IgD-negative memory B cell (primary cell): ENCODE results near the gene RIT2. TPM values are rescaled to one million over a fixed set of nuclear protein-coding genes. Genes with fewer than 3 reads are reported as not detected.

Experiments used
- H3K27ac Mint-ChIP-seq, 3 donors: one replicate each; pipeline ENCODE4 v1.8.0; 2020 to 2022; ENCODE audit warnings: mild to moderate bottlenecking in 3 of 3, mixed read lengths in 3 of 3, moderate library complexity in 1 of 3
- H3K27me3 Mint-ChIP-seq: one replicate; pipeline ENCODE4 v1.8.0; 2021; ENCODE audit warnings: mixed read lengths
- H3K36me3 Mint-ChIP-seq: one replicate; pipeline ENCODE4 v1.8.0; 2020; ENCODE audit warnings: mild to moderate bottlenecking, mixed read lengths
- H3K4me1 Mint-ChIP-seq, 3 donors: one replicate each; pipeline ENCODE4 v1.8.0; 2020 to 2022; ENCODE audit warnings: mixed read lengths in 3 of 3, mild to moderate bottlenecking in 1 of 3
- H3K4me3 Mint-ChIP-seq, 4 donors: one replicate each; pipeline ENCODE4 v1.8.0; 2020 to 2022; ENCODE audit warnings: mild to moderate bottlenecking in 4 of 4, mixed read lengths in 4 of 4, moderate library complexity in 3 of 4
- H3K9me3 Mint-ChIP-seq, 3 donors: one replicate each; pipeline ENCODE4 v1.8.0; 2020 to 2021; ENCODE audit warnings: mixed read lengths in 3 of 3, mild to moderate bottlenecking in 1 of 3
- polyA plus RNA-seq: library from polyadenylated mRNA; unstranded; fragments of 300-500 nt; fragmentation: Illumina TruSeq; gene quantifications from one replicate; pipeline ENCODE4 v1.2.3, GENCODE V29; 2021

RIT2 gene
- polyA plus RNA-seq, 1 donor from 2014 or later, result not detected

DNA sequence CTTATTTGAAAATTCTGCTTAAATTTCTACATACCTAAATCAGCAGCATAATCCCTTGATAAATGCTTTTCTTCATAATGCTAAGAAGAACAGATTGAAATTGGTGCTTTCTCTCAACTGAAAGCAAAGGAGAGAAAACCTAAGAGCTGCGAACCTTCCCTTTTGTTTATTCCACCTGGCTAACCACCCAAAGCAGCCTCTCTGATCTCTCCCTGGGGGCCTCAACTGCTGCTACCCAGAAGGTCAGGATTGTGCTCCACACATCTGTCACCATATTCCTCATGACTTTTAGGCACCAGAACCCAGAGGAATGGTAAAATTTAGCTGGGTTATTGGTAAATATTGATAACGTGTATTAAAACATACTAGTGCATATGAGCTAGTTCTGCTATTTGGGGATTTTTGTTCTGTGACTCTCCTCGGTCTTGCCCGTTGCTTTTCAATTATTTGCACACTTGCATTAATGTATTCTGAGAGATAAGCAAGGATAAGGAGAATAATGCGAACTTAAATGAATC, 334.1 kb downstream of the RIT2 start:
- H3K27ac Mint-ChIP-seq, result no peak overlapping the region
- H3K27me3 Mint-ChIP-seq, result no peaks in the 10 kb centered on the region
- no peaks in the 10 kb centered on the region for H3K36me3 Mint-ChIP-seq
- no peaks in the 10 kb centered on the region for H3K4me1 Mint-ChIP-seq
- H3K9me3 Mint-ChIP-seq, result peaks cover 0 to 6% (median 4%) of the 10 kb centered on the region in 3 donors
- H3K4me3 Mint-ChIP-seq, result no peak overlapping the region

DNA sequence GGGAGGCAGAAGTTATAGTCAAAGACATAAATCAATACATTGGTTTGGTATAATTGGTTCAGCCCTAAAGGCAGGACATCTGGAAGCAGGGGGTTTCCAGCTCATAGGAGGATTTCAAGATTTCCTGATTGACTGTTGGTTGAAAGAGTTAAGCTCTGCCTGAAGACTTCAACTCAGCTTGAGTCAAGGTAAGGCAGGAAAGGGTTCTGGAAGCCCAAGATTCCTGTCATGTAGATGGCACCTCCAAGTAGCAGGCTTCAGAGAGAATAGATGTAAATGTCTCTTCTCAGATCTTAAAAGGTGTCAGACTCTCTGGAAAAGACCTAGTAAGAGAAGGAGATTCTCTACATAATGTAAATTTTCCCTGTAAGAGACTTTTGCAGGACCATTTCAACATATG, 335.3 kb downstream of the RIT2 start:
- Mint-ChIP-seq H3K27me3 (no peaks in the 10 kb centered on the region), H3K36me3 (no peaks in the 10 kb centered on the region), H3K9me3 (peaks cover 4% of the 10 kb centered on the region in 3 donors), H3K27ac (no peak overlapping the region), H3K4me3 (no peak overlapping the region), H3K4me1 (no peaks in the 10 kb centered on the region)

DNA sequence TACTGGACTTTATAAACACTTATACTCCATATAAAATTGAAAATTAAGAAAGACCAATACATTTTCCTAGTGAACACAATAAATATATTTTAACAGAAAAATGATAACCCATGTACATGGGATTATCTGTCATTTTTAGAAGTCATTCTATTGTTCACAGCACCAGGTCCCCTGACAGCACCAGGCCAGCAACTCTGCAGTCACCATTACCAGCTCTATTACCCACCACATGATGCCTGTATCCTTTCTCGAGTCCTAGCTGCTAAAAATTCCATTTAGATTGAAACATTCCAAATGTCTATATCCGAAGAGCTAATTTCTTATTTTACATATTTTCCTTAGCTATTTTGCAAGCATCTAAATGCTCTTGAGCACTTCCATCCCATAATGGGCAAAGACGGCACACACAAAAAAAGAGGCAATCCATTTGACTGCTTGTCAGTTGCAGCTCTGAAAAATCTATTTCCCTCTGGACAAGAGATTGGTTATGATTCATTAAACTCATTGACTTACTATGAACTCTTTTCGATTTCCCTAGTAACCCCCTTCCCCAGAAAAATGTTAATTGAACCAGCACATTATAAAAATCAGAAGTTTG, 336.9 kb downstream of the RIT2 start:
- Mint-ChIP-seq H3K4me1 (no peaks in the 10 kb centered on the region), H3K27ac (no peak overlapping the region), H3K36me3 (no peaks in the 10 kb centered on the region), H3K9me3 (peaks cover 2 to 4% (median 4%) of the 10 kb centered on the region in 3 donors), H3K27me3 (no peaks in the 10 kb centered on the region), H3K4me3 (no peak overlapping the region)

DNA sequence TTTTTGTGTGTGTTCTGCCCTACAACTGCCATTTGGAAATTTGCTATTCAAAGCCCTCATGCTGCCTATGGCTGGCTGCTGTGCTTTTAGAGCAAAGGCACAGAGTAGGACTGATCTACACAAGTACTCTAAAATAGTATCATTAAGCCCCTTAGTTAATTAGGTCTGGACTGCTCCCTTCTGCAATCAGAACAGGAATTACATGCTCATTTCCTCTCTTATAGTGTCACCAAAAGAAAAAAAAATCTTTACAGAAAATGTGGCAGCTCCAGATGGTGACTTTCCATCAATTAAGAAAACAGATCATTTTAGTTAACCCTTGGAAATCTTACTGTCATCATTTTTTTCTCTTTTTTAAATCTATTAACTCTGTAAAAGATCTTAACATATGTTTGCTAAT, 337.5 kb downstream of the RIT2 start:
- Mint-ChIP-seq H3K27me3 (no peaks in the 10 kb centered on the region), H3K4me3 (no peak overlapping the region), H3K4me1 (no peaks in the 10 kb centered on the region), H3K36me3 (no peaks in the 10 kb centered on the region), H3K9me3 (peaks cover 1 to 4% (median 3%) of the 10 kb centered on the region in 3 donors), H3K27ac (no peak overlapping the region)

DNA sequence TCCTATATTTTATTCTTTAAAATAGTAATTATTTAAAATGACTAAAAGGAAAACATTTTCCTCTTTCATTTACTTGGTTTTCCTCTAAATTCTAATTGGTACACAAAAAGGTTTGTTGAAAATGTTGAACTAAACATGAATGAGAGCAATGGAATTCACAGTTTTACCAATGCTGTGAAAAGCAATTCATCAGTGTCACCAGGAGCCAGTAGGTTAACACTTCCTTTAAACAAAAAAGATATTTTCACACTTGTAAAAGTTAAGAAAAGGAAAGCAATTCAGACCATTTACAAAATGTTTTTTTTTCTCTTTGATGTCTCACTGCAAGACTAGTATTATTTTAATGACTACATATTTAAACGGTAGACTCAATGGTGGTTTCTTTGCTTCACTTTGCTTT, 341.6 kb downstream of the RIT2 start:
- H3K36me3 Mint-ChIP-seq, result no peaks in the 10 kb centered on the region
- no peaks in the 10 kb centered on the region for H3K4me1 Mint-ChIP-seq
- H3K9me3 Mint-ChIP-seq, result peaks cover 0 to 9% (median 0%) of the 10 kb centered on the region in 3 donors
- no peaks in the 10 kb centered on the region for H3K27me3 Mint-ChIP-seq
- no peak overlapping the region for H3K4me3 Mint-ChIP-seq
- H3K27ac Mint-ChIP-seq, result no peak overlapping the region

DNA sequence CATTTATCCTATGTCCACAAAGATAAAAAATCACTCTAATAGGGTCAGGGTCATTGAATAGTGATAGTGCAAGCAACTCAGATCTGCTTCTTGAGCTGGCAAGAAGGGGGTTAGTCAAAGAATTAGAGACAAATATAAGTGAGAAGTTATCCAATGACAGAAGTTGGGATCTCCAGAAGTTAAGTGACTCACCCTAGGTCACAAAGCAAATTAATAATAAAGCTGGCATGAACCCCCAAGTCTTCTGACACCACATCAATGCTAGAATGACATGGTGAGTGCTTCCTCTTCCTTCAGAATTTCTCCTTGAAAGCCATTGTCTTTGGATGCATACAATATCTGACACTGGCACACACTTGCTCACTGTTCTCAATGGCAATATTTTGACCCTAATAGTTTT, 343.5 kb downstream of the RIT2 start:
- H3K27me3 Mint-ChIP-seq, result no peaks in the 10 kb centered on the region
- no peaks in the 10 kb centered on the region for H3K36me3 Mint-ChIP-seq
- H3K4me1 Mint-ChIP-seq, result no peaks in the 10 kb centered on the region
- H3K27ac Mint-ChIP-seq, result no peak overlapping the region
- H3K4me3 Mint-ChIP-seq, result no peak overlapping the region
- peaks cover 0 to 9% (median 0%) of the 10 kb centered on the region in 3 donors for H3K9me3 Mint-ChIP-seq

DNA sequence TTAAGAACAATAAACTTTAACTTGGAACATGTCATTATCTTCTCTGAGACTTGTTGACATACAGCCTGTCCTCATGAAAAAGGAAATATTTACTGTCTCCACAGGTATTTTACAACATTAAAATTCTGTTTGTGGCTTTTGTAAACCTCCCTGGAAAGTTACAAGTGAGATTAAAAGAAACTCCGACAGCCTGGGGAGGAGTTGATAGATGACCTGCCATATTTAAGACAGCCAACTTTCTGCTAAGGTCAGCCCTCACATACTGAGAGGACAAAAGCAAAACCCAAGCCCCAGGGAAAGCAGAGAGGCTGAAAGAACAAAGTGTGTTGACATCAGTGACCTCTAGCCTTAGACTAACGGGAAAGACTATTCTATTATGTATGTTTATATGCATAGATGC, 350.2 kb downstream of the RIT2 start:
- H3K27me3 Mint-ChIP-seq, result no peaks in the 10 kb centered on the region
- H3K36me3 Mint-ChIP-seq, result peaks cover 1% of the 10 kb centered on the region
- peaks cover 0 to 1% (median 0%) of the 10 kb centered on the region in 3 donors for H3K4me1 Mint-ChIP-seq
- no peak overlapping the region for H3K4me3 Mint-ChIP-seq
- no peak overlapping the region for H3K27ac Mint-ChIP-seq
- H3K9me3 Mint-ChIP-seq, result peaks cover 0 to 11% (median 6%) of the 10 kb centered on the region in 3 donors

DNA sequence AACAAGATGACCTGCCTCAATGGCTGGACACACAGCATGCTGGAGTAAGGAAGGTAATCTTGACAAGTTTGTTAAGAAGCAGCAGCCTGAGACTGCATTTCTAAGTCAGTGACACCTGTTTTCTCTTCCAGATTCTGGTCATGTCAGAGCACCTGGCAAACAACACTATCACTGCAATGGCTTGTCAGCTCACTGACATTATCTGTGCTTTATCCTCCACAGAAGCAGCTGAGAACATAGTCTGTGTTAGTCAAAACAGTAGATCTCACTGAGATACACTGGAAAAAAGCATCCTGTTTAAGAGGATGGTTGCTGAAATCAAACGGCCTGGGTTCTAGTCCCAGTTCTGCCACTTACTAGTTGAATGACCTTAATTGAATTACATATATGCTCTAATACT, 355.2 kb downstream of the RIT2 start:
- Mint-ChIP-seq H3K9me3 (peaks cover 0 to 7% (median 3%) of the 10 kb centered on the region in 3 donors), H3K27ac (no peak overlapping the region)

DNA sequence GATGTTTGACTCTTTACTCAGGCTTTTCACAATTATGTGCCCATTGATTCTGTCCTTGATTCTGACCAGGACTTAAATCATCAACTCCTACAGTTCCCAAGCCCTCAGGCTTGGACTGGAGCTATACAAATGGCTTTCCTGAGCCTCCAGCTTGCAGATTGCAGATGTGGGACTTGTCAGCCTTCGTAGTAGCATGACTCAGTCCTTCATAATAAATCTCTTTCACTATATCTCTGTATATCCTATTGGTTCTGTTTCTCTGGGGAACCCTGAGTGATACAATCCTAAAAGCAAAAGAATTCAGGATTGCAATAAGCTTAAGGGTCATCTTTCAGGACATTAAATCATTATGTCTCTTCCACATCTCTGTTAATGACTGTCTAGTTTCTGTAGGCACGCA, 356.6 kb downstream of the RIT2 start:
- peaks cover 0 to 1% (median 0%) of the 10 kb centered on the region in 3 donors for H3K4me1 Mint-ChIP-seq
- H3K36me3 Mint-ChIP-seq, result no peaks in the 10 kb centered on the region
- H3K27ac Mint-ChIP-seq, result no peak overlapping the region
- H3K27me3 Mint-ChIP-seq, result no peaks in the 10 kb centered on the region
- H3K4me3 Mint-ChIP-seq, result no peak overlapping the region
- H3K9me3 Mint-ChIP-seq, result peaks cover 2 to 9% (median 4%) of the 10 kb centered on the region in 3 donors

More for the DNA sequence above, 355.2 kb downstream of the RIT2 start:
- Mint-ChIP-seq H3K27me3 (no peaks in the 10 kb centered on the region), H3K4me3 (no peak overlapping the region), H3K36me3 (no peaks in the 10 kb centered on the region), H3K4me1 (peaks cover 0 to 1% (median 0%) of the 10 kb centered on the region in 3 donors)

DNA sequence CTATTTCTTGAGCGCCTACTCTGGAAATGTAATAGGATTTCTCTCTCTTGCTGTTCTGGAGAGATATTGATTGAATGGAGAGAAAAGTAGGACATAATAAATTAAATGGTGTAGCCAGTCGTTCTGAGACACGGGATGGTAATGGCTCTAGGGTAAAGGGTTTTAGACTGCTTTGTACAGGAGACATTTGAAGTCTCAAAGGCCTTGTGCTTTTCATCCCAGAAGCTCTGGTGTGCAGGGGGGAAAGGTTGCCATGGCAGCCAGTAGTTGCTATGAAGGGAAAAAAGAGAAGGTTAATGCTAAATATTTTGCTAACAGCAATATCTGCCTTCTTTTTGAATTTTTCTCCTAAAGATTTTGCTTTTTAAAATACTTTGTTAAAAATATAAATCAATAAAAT, 359.3 kb downstream of the RIT2 start:
- no peaks in the 10 kb centered on the region for H3K36me3 Mint-ChIP-seq
- H3K9me3 Mint-ChIP-seq, result peaks cover 2 to 9% (median 4%) of the 10 kb centered on the region in 3 donors
- H3K4me1 Mint-ChIP-seq, result peaks cover 0 to 1% (median 0%) of the 10 kb centered on the region in 3 donors
- no peak overlapping the region for H3K4me3 Mint-ChIP-seq
- no peaks in the 10 kb centered on the region for H3K27me3 Mint-ChIP-seq
- no peak overlapping the region for H3K27ac Mint-ChIP-seq

DNA sequence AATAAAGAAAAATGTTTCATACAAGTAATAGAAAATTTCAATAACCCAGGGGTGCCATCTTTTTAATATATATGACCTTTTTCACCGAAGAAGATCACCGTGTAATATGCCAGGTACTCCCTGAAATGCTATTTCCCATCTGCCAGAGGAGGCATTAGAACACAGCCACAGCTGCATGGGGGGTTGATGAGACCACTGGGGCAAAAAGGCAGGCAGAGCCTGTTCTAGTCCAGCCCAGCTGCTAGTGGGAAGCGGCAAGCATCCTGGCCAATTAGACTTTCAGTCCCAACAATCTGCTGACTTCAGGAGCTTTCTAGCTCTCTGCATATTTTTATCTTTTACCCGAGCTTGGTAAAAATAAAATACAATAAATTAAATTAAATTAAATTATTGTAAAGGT, 362.6 kb downstream of the RIT2 start:
- no peak overlapping the region for H3K4me3 Mint-ChIP-seq
- no peaks in the 10 kb centered on the region for H3K27me3 Mint-ChIP-seq
- H3K4me1 Mint-ChIP-seq, result no peaks in the 10 kb centered on the region
- H3K36me3 Mint-ChIP-seq, result peaks cover 2% of the 10 kb centered on the region
- peaks cover 2 to 14% (median 6%) of the 10 kb centered on the region in 3 donors for H3K9me3 Mint-ChIP-seq
- H3K27ac Mint-ChIP-seq, result no peak overlapping the region

DNA sequence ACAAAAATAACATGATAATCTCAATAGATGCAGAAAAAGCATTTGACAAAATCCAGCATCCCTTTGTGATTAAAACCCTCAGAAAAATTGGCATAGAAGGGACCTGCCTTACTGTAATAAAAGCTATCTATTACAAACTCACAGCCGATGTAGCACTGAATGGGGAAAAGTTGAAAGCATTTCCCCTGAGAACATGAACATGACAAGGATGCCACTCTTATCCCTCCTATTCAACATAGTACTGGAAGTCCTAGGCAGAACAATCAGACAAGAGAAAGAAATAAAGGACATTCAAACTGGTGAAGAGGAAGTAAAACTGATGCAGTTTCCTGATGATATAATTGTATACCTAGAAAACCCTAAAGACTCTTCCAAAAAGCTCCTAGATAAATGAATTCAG, 368.7 kb downstream of the RIT2 start:
- H3K4me3 Mint-ChIP-seq, result no peak overlapping the region
- no peaks in the 10 kb centered on the region for H3K27me3 Mint-ChIP-seq
- H3K9me3 Mint-ChIP-seq, result peaks cover 0 to 5% (median 2%) of the 10 kb centered on the region in 3 donors
- no peaks in the 10 kb centered on the region for H3K4me1 Mint-ChIP-seq
- no peak overlapping the region for H3K27ac Mint-ChIP-seq
- peaks cover 2% of the 10 kb centered on the region for H3K36me3 Mint-ChIP-seq

DNA sequence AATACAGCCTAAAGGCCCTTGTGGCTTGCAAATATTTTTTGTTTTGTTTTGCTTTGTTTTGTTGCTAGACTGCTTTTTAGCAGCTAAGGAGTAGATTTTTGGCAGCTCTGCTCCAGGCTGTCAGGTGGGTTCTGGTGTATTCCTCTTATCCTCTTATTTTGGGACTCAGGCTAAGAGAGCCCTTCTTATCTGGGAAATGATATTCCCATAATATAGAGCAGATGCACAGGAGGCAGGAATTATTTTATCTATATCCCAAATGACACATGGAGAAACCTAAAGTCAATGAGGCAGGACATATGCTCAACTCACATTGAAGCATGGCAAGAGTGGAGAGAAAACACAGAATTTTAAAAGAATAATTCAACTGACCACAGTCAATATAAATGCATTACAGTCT, 369.6 kb downstream of the RIT2 start:
- Mint-ChIP-seq H3K9me3 (peaks cover 0 to 5% (median 2%) of the 10 kb centered on the region in 3 donors), H3K4me1 (no peaks in the 10 kb centered on the region), H3K27me3 (no peaks in the 10 kb centered on the region), H3K4me3 (no peak overlapping the region), H3K36me3 (peaks cover 2% of the 10 kb centered on the region), H3K27ac (no peak overlapping the region)

DNA sequence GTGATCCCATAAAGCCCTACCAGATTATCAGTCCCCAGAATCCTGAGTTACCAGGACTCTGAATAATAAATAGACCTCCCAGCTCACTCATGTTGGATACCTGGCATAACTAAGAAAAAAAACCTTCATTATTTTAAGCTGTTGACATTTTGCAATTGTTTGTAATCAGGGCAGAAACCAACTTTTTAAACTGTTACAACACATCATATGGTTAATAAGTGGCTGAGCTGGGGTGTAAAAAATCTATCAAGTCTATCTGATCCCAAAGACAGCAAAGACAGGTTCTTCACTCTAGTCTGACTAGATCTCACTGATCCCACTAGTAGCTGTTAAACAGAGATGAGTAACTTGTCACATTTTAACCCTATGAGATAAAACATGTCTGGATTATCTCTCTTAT, 370.3 kb downstream of the RIT2 start:
- Mint-ChIP-seq H3K4me1 (no peaks in the 10 kb centered on the region), H3K4me3 (no peak overlapping the region), H3K9me3 (peaks cover 0 to 5% (median 2%) of the 10 kb centered on the region in 3 donors)

DNA sequence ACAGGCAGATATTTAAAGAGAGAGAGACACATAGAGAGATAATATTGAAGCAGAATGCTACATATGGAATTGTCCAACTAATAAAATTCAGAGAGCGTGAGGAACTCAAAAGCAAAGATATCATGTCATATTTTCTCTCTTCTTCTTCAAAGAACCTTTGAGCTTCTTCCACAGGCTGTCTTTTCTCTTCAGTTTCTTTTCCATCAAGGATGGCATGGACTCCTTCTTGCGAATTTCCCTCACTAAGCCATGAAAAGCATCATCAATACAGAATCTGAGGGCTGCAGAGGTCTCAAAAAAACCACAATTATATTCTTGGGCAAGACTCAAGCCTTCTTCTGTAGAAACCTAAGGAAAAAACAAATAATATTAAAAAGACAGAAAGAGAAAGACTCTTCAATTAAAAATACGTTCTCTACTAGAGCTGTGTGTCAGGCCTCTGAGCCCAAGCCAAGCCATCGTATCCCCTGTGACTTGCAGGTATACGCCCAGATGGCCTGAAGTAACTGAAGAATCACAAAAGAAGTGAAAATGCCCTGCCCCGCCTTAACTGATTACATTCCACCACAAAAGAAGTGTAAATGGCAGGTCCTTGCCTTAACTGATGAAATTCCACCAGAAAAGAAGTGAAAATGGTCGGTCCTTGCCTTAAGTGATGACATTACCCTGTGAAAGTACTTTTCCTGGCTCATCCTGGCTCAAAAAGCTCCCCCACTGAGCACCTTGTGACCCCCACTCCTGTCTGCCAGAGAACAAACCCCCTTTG, 371.9 kb downstream of the RIT2 start:
- H3K4me3 Mint-ChIP-seq, result no peak overlapping the region
- H3K9me3 Mint-ChIP-seq, result peaks cover 0 to 4% (median 1%) of the 10 kb centered on the region in 3 donors
- H3K4me1 Mint-ChIP-seq, result no peaks in the 10 kb centered on the region
- H3K36me3 Mint-ChIP-seq, result no peaks in the 10 kb centered on the region
- no peaks in the 10 kb centered on the region for H3K27me3 Mint-ChIP-seq
- no peak overlapping the region for H3K27ac Mint-ChIP-seq

More for the DNA sequence above, 370.3 kb downstream of the RIT2 start:
- H3K27me3 Mint-ChIP-seq, result no peaks in the 10 kb centered on the region
- H3K27ac Mint-ChIP-seq, result no peak overlapping the region
- peaks cover 2% of the 10 kb centered on the region for H3K36me3 Mint-ChIP-seq
